Stimulated activated naive CD4-positive, alpha-beta T cell (primary cell): ENCODE data around the gene RAB44.
A peak's percentile ranks its signal among the peaks of the same experiment; 100 is the strongest.

Experiments used
- DNase-seq, 6 experiments: peaks; one replicate each; lab custom pipeline; 2025; lab: John Stamatoyannopoulos, UW

RAB44 gene

DNA sequence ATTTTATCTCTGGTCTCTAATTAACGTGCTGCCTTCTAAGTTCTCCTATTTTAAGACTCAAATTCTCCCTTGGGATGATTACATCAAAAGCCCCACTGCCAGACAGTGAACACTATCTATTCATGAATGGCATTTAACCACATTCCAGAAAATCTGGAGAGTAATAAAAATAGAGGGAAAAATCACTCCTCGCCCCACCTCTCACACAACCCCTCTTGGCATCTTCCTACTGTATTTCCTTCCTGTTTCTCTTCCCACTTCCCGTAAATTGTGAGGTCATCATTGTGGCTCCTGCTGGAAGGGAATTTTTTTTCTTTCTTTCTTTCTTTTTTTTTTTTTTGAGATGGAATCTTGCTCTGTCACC lies 31.5 kb downstream of the RAB44 start:
- DNase-seq, result no peak

DNA sequence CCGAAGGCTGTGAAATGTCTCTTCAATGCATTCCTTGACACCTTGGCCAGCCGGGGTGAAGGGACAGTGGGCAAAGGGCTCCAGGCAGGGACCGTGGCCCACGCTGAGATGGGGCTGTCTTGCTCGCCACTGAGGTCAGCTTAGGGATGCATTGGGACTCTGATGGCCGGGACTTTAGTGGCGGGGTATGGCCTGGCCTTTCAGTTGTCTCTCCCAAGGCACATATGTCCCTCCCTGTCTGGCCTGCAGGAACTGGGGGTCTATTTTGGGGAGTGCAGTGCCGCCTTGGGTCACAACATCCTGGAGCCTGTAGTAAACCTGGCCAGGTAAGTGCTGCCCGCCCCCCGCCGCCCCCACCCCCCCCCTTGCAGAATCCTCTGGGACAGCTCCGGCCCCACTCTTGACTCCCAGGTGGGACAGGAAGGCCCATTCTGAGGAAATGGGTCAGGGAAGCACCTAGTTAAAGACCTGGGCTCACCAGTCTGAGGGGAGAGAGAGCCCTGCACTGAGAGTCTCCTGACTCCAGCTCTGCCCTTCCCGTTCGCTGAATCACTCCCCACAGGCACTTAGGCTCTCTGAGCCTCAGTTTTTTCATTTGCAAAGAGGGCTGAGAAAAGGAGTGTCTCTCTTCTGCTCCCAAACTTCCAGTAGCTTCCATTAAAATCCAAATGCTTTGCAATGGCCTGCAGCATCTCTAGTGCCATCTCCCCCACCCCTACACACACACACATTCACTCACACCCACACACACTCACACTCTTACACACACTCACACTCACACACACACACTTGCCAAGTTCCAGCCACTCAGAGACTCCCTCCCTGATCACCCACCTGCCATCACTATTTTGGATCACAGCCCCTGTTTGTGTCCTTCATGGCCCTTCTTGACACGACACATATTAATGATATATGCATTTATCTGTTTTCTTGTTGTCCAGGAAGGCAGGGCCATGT lies 33.1 kb downstream of the RAB44 start:
- DNase-seq, result no peak

DNA sequence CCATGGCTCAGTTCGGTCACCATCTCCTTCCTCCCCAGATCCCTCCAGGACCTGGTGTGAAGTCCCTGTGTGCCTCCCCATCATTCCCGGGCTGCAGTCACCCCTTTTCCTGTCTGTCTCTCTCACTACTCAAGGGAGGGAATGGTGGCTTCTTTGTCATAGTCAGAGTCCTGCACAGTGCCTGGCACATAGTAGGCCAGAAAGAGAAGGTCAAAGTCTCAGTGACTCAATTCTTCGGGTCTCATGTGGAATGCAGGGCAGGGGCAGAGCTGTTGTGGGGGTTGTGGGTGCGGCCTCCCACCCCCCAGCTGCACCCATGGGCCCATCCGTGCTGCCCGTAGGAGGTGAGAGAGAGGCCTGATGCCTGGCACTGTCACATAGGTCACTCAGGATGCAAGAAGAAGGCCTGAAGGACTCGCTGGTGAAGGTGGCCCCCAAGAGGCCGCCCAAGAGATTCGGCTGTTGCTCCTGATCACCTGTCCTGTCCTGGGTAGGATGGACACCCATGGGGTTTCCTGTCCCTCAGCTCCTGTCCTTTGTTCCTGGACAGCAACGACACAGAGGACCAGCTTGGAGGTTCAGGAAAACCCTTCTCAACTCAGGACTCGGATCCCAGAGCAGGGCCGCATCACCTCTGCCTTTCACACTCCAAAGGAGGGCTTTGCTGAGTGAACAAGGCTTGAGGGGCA lies 34.1 kb downstream of the RAB44 start:
- DNase-seq, result no peak

DNA sequence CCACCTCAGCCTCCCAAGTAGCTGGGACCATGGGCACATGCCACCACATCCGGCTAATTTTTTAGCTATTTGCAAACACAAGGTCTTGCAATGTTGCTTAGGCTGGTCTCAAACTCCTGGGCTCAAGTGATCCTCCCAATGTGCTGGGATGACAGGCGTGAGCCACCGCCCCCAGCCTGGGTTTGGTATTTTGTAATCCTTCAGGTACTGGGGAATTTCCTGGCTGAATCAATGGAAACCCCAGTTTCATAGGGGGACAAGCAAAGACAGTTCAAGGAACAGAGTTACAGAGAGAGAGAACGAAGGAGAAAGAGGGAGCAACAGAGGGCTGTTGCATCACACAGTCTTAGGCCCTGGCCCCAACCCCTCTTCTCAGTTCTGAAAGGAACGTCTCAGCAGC lies 35.7 kb downstream of the RAB44 start:
- no peak for DNase-seq

DNA sequence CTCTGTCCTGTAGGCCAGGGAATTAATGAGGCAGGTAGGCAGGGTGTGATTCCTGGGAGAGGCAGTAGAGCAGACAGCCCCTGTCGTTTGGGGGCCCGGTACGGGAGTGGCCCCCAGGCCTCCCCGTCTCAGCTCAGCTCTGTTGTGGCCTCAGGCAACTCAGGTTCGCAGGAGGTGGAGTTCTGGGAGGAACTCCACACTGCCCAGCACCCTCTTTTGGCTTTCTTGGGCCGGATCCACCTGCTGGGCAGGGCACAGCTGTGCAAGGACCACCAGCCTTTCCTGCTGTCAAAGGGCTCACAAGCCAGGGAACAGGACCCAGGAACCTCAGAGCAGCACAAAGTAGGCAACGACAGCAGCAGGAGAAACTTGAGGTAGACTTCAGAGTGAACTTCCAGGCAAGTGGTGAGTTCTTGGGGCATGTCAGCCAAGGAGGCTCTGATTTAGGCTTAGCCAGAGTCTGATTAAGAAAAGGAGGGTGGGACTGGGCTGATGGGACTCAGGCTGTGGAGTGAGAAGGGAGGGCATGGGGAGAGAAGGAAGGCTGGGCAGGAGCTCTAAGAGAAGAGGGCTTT lies 36.9 kb downstream of the RAB44 start:
- DNase-seq, result no peak

DNA sequence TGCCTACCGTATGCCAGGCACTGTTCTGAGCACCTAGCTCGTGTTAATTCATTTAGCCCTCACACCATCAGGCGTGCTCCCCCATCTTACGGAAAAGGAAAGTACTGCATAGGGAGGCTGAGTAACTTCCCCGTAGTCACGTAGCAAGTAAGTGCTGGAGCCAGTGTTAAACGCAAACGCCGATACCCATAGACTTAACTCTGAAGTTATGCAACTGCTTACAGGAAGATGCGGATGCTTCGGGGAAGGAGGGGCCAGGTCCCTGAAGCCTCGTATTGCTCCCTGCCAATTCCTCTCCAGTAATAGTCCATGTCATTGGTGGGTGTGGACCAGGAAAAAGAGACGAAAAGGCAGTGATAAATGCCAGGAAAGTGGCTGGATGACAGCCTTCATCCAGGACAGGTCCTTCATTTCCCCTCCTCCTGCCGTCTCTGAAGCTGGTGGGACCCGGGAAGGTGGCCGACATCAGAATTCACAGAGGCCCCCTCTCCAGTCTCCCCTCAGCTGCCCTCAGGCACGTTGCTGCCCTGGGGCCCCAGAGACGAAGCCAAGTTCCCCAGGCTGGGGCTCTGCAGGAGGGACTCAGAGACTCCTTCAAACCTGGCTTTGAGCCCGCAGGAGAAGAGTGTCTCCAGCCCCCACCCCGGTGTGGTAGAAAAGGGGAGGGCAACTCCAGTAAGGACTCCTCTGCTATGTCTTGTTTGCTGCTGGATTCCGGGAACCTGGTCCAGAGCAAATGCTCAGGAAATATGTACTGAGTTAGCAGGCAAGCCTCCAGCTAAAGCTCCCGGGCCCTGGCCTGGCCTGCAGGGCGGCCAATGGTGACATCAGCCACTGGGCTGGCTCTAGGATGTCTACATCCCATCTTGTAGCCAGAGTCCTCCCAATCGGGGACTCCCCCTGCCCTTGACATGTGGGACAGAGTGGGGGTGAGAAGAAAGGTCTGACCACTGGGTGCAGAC lies 37.8 kb downstream of the RAB44 start:
- DNase-seq, result peak in 3 of 6 experiments; percentile 12 to 16 (median 15)

DNA sequence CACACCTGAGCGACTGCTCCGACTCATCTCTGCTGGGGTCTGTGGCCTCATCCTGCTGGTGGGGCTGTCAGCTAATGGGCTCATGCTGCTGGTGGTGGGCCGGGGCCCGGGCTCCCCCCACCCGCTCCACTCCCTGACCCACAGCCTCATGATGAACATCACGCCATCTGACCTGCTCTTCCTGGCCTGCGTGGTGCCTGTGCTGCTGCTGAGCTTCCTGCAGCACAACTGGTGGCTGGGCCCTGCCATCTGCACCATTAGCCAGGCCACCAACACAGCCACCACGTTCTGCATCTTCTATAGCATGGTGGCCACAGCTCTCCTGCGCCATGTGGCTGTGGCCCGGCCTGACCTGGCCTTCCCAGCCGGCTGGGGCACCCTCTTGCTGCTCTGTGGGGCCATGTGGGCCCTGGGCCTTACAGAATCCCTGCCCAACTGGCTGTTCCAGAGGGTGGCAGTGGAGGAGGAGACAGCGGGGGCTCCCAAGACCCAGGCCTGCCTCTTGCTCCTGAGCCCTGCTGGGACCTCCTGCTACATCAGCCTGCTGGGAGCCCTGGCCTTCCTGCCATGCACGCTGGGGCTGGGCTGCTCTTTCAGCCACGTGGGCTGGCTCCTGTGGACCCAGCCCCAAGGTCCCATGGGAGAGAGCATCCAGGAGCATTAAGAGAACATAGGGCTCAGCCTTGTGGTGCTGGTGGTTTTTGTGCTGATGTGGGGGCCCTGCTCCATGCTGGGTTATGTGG lies 39.6 kb downstream of the RAB44 start:
- DNase-seq, result no peak

DNA sequence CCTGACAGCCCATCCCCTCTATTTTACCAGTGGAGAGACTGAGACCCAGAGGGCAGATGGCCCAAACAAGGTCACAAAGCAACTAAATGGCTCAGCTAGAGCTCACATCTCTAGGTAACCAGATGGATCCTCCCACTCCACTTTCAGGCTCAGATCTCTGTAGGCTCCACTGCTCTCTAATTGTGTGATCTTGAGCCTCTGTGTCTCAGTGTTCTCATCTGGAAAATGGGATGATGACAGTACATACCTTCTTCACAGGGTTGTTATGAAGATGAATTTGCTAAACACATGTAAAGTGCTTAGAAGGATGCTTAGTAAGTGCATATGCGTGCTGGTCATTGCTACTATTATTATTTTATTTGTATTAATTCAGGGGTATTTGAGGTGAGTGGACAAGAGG lies 40.5 kb downstream of the RAB44 start:
- no peak for DNase-seq

DNA sequence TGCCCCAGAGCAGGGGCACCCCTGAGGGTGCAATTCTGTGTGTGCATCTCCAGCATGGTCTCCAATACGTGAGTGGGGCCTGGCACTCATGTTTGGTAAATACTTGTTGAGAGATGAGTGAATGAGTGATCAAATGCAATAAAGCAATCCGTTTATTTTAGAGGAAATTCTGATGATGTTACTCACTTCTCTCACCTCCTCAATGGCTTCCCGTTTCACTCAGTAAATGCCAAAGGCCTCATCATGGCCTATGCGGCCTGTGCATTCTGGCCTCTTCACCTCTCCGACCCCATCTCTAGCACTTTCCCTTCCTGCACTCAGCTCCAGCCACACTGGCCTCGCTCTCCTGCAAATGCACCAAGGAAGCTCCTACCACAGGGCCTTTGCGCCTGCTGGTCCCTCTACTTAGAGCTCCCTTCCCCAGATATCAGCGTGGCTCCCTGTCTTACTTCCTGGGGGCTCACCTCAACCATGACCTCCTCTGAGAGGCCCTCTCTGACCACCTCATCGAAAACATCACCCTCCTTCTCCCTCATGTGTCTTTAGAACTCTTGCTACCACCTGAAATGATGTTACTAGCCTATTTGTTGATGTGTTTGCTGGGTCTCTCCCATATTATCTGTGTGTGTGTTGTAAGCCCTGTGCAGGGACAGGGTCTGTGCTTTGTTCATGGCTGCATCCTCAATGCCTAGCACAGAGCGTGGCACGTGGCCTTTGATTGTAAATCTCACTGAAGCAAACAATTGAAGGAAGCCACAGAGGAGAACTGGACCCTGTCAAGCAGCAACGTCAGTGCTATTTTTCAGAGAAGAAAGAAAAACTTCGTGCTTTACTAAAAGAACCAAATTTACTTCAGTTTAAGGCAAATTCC lies 42.6 kb downstream of the RAB44 start:
- DNase-seq, result no peak

DNA sequence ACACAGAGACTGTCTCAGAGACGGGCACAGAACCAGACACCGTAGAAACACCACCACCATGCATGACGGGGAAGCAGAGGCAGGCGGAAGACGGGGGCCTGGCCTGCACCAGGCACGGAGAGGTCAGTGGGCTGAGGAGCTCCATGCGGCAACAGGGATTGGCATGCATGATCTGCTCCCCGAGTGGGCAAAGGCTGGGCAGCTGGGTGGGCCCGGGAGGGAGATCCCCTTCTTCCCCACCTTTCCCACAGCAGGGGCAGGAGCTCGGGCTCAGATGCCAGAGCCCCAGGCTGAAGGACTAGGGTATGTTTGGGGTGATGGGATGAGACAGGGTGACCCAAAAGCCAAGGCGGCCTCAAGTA lies 43.2 kb downstream of the RAB44 start:
- no peak for DNase-seq

DNA sequence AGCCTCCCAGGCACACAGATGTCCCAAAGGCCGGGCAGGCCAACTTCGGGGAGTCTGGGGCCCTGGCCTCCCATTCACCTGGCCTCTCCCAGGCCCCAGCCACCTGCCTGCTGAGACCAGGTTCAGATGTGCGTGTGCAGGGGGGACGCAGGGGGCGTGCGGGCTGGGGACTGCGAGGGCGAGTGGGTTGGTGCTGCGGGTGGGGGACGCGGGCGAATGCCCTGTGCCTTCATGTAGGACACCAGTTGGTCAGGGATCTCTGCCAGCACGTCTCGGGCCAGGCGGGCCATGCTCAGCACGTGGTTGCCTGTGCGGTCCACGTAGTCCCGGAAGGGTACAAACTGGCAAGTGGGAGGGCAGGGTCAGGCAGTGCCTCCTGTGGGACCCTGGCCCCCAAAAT lies 44.5 kb downstream of the RAB44 start:
- DNase-seq, result no peak

DNA sequence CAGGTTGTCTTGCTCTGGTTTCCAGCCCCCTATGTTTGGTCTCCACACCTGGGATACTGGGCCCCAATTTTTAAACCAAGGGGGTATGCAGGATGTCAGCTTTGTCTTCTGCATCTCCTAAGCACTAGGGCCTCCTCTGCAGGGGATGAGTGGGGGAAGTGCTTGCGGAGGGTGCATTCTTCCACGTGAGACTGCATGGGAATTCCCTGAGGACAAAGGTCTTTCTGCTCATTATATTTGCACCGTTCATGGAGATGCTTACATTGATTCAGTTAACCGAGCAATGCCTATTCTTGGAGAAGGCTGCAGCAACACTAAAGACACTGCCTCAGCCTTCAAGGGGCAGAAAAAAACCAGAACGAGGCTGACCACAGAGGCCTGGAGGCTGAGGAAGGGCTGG lies 45.4 kb downstream of the RAB44 start:
- no peak for DNase-seq

DNA sequence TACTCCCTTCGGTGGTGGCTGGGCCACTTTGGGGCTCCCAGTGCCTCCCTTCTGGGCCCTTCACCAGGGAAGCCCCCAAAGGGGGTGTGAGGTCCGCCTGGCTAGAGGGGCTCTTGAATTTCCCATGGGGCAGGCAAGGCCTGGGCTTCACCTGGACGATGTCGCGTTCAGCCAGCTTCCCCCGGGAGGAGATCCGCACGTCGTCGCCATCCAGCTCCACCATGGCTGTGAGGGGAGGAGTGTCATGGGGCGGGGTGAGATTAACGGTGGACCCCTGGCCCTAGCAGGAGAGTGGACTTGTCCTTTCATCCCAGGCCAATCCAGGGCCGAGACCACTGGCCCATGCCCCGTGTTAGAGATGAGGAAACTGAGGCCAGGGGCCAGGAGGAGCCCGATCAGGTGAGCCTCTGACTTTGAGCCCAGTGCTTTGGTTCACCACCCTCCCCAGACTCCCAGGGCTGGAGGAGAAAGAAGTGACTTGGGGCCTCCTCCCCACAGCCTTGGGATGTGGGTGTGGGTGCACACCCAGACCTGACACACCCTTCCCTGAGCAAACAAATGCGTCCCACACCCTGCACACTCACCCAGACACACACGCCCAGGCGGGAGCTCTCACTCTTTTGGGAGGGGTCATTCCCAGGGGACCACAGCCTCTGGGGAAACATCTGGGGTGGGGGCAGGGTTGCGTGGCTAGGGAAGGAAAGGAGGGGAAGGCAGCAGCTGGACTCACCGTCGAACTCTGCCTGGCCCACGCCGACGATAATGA lies 46.1 kb downstream of the RAB44 start:
- no peak for DNase-seq

DNA sequence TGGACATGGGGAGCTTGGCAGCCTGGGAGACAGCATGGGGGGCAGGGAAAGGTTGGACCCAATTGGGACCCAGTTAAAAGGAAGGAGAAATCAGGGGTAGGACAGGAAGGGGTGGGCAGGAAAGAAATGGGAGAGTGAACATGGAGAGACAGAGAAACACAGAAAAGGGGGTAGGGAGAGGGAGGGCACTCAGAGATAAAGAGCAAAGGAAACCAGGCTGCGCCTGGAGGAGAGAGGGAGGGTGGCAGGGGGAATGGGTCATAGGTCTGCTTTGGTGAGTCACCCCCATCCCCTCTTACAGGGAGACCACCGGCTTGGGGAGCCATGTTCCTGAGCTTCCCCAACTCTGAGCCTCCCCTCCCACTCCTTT lies 46.7 kb downstream of the RAB44 start:
- no peak for DNase-seq

DNA sequence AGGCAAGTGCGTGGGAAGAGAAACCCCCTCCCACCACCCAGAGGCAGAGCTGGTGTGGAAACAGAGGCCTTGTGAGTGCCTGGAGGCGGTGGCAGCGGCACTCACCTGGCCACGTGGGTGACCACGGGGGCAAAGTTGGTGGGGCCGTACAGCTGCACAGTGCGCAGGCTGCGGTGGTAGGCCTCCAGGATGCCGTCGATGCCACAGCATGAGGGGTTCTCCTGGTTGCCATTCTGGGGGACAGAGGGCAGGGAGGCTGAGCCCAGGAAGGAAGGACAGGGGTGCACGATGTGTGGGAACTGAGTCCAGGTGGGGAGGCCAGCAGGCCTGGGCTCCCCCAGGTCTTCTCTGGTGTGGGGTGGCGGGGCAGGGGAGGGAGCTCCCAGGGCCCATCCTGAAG lies 47.7 kb downstream of the RAB44 start:
- DNase-seq, result no peak

DNA sequence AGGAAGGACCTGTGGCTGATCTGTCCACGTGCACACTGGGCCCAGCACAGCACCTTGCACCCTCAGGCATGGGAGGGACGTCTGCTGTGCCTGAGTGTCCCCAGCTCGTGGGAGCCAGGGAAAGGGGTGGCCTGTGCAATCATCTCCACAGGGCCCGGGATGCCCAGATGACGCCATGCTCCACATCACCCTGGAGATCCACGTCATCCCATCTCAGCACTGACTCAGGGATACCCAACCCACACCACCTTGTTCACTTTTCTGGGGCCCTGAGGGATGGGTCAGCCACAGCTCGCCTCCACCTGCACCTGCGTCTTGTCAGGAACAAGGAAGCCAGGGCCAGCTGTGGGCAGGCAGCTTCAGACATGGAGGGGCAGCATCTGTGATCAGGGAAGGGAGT lies 48.2 kb downstream of the RAB44 start:
- DNase-seq, result no peak

DNA sequence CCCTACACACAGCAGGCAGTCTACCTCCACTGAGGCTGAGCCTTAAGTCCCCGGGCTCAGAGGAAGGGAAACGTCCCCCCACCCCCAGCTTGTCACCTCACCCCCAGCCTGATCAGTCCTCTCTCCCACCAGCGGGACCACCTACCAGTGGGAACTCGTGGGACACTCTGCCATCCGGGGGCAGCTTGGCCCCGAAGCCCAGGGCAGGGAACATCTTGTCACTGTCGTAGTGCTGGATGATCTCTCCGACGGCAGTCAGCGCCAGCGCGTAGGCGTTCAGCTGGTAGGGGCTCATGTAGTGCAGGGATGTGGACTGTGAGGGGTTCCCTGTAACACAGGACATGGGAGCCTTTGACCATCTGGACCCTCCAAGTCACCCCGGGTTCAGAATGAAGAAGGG lies 48.6 kb downstream of the RAB44 start:
- DNase-seq, result no peak

DNA sequence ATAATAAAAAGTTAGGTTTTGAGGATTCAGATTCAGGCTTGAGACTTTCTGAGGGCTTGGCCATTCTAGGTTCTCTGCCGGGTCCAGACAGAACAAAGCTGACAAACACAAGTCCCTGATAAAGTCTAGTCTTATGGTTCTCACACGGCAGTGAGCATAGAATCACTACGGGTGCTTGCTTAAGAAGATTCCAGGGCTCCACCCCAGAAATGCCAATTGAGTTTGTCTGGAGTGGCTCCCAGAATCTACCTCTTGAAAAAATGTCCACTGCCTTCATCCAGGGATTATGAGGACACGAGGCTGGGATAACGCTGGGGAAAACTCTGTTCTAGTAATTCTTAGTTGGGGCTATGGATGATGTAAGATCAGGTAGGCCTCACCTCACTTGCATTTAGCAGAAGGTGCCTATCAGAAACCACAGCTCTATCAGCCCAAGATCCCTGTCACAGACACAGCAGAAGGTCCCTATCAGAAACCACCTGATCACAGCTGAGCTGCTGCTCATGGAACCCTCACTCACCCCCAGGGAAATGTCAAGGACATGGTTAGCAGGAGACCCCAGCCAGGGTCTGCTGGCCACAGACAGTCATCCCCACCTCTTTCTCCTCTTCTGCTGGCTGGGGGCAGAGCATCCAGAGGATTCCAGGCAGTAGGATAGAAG lies 52.3 kb downstream of the RAB44 start:
- DNase-seq, result no peak

DNA sequence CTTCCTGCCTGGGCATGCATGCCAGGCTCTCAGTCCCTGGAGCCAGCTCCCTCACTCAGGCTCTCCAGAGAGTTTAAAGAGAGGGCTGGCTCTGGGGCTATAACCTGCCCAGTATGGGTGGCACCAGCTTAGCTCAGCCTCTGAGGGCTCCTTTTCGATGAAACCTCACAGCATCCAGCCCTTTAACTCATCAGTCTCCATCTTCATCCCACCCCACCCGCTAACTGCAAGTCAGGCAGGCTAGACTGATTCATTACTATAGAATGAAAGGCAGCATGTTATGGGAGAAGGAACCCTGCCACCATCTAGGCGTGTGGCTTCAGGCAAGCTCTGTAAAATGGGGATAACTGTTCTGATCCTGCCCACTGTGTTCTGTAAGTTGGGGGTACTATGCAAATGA lies 53.5 kb downstream of the RAB44 start:
- DNase-seq, result no peak
